Measurements from ENCODE around the gene FLYWCH2.
"Not testable (repeated sequence)": the region's sequence is repeated elsewhere in the genome, so short reads cannot be mapped to it uniquely, and the experiment has no call there.

Gene FLYWCH2

GRCh38 chr16:2937170-2937569 is 54.2 kb downstream of the FLYWCH2 start:
- DNase-seq (ENCODE audit: low read depth in 2 of 3, low spot score in 1 of 3) = no peak

DNA sequence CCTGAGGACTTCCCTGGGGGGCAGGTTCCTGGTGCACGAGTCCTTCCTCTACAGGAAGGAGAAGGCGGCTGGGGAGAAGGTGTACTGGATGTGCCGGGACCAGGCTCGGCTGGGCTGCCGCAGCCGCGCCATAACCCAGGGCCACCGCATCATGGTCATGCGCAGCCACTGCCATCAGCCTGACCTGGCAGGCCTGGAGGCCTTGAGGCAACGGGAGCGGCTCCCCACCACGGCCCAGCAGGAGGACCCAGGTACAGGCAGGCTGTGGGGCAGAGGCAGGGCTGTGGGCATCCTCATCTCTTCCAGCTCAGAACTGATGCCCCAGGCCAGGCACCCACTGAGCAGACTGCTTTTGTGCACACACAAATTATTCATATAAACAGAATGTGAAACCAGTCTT is 55.2 kb downstream of the FLYWCH2 start:
- DNase-seq (ENCODE audit: low read depth in 2 of 3, low spot score in 1 of 3) = no peak

DNA sequence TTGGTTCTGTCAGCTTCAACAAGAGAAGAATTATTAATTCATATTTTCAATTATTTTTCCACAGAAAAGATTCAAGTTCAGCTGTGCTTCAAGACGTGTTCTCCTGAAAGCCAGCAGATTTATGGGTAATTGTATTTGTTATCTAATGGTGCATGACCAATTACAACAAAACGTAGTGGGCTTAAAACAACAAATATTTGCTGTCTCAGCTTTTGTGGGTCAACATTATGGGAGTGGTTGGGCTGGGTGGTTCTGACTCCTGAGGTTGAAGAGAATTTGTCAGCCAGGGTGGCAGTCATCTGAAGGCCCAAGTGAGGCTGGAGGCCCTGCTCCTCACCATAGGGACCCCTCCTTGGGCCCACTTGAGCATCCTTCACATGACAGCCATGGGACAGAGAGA is 57.0 kb downstream of the FLYWCH2 start:
- DNase-seq (ENCODE audit: low read depth in 2 of 3, low spot score in 1 of 3) = no peak

DNA sequence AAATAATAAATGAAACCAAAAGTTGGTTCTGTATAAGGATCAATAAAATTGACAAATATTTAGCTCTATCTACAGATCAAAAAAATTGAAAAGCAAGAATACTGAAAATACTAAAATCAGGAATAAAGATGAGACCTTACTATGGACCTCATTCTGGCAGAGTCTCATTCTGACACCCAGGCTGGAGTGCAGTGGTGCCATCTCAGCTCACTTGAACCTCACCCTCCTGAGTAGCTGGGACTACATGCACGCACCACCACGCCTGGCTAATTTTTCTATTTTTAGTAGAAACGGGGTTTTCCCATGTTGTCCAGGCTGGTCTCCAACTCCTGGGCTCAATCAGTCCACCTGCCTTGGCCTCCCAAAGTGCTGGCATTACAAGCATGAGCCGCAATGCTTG is 59.0 kb downstream of the FLYWCH2 start:
- DNase-seq (ENCODE audit: low read depth in 2 of 3, low spot score in 1 of 3) = no peak

GRCh38 chr16:2943716-2944115 is 60.7 kb downstream of the FLYWCH2 start:
- DNase-seq (ENCODE audit: low read depth in 2 of 3, low spot score in 1 of 3) = not testable (repeated sequence)

GRCh38 chr16:2946649-2947048 is 63.6 kb downstream of the FLYWCH2 start:
- DNase-seq (ENCODE audit: low read depth in 2 of 3, low spot score in 1 of 3) = no peak
